Measurements from ENCODE around the gene DNAAF5. TPM values are rescaled to one million over a fixed set of nuclear protein-coding genes. Genes with fewer than 3 reads are reported as not detected.

Gene DNAAF5
- total RNA-seq, 2 experiments from 2014 or later: 36.4 to 36.8 TPM

GRCh38 chr7:682810-683209 is 43.7 kb upstream of the DNAAF5 start:
- no peak for DNase-seq
- H3K36me3 Mint-ChIP-seq (ENCODE audit: low read depth): peaks cover 49% of the 10 kb centered on the region
- no peaks in the 10 kb centered on the region for H3K4me1 Mint-ChIP-seq (ENCODE audit: low read depth)
- ChIA-PET CTCF (no interaction called here), POLR2A (interaction anchor here (0.8 kb wide), 1 partner anchor 36 kb away, joined by 3 read pairs; no protein-coding TSS in a partner anchor)
- H3K9me3 Mint-ChIP-seq: peaks cover 23% of the 10 kb centered on the region
- no peak overlapping the region for H3K27ac Mint-ChIP-seq
- ATAC-seq: no peak
- no peaks in the 10 kb centered on the region for H3K27me3 Mint-ChIP-seq
- TF ChIP-seq CTCF (IDR thresholded peaks at IDR 0.05): no peak
- intact Hi-C loops (cut with micrococcal nuclease): no loop called here
- H3K4me3 Mint-ChIP-seq: no peak overlapping the region

GRCh38 chr7:683526-684205 is 42.8 kb upstream of the DNAAF5 start:
- ChIA-PET CTCF (no interaction called here), POLR2A (no interaction called here)
- Mint-ChIP-seq H3K4me1 (ENCODE audit: low read depth) (no peaks in the 10 kb centered on the region), H3K4me3 (no peak overlapping the region), H3K27me3 (no peaks in the 10 kb centered on the region), H3K9me3 (peaks cover 27% of the 10 kb centered on the region), H3K27ac (no peak overlapping the region), H3K36me3 (ENCODE audit: low read depth) (peaks cover 50% of the 10 kb centered on the region)
- no peak for TF ChIP-seq CTCF (IDR thresholded peaks at IDR 0.05)
- DNase-seq: no peak
- ATAC-seq: no peak
- intact Hi-C loops (cut with micrococcal nuclease): no loop called here

GRCh38 chr7:684416-684815 is 42.1 kb upstream of the DNAAF5 start:
- POLR2A ChIA-PET: no interaction called here
- no peaks in the 10 kb centered on the region for H3K4me1 Mint-ChIP-seq (ENCODE audit: low read depth)

GRCh38 chr7:685540-685939 is 41.0 kb upstream of the DNAAF5 start:
- no peak for TF ChIP-seq CTCF (IDR thresholded peaks at IDR 0.05)
- DNase-seq (no peak), ATAC-seq (no peak)
- Mint-ChIP-seq H3K27ac (no peak overlapping the region), H3K4me3 (no peak overlapping the region), H3K9me3 (peaks cover 33% of the 10 kb centered on the region), H3K4me1 (ENCODE audit: low read depth) (no peaks in the 10 kb centered on the region), H3K36me3 (ENCODE audit: low read depth) (peaks cover 47% of the 10 kb centered on the region), H3K27me3 (no peaks in the 10 kb centered on the region)
- intact Hi-C loops (cut with micrococcal nuclease): no loop called here
- ChIA-PET POLR2A (no interaction called here), CTCF (interaction anchor here (0.9 kb wide), 1 partner anchor 421 kb away, joined by 3 read pairs; no protein-coding TSS in a partner anchor)

More at GRCh38 chr7:684416-684815, 42.1 kb upstream of the DNAAF5 start:
- Mint-ChIP-seq H3K27me3 (no peaks in the 10 kb centered on the region), H3K27ac (no peak overlapping the region), H3K36me3 (ENCODE audit: low read depth) (peaks cover 48% of the 10 kb centered on the region), H3K4me3 (no peak overlapping the region), H3K9me3 (peaks cover 30% of the 10 kb centered on the region)
- ATAC-seq: no peak
- TF ChIP-seq CTCF (IDR thresholded peaks at IDR 0.05): no peak
- intact Hi-C loops (cut with micrococcal nuclease): no loop called here
- DNase-seq: no peak
- CTCF ChIA-PET: no interaction called here

- Mint-ChIP-seq H3K27ac (no peak overlapping the region), H3K4me3 (no peak overlapping the region), H3K9me3 (peaks cover 23% of the 10 kb centered on the region), H3K36me3 (ENCODE audit: low read depth) (peaks cover 55% of the 10 kb centered on the region), H3K4me1 (ENCODE audit: low read depth) (no peaks in the 10 kb centered on the region), H3K27me3 (no peaks in the 10 kb centered on the region)
- ChIA-PET CTCF (no interaction called here), POLR2A (no interaction called here)
- ATAC-seq (no peak), DNase-seq (no peak)
- intact Hi-C loops (cut with micrococcal nuclease): no loop called here
- no peak for TF ChIP-seq CTCF (IDR thresholded peaks at IDR 0.05)
These were observed 35.8 kb upstream of the DNAAF5 start for GRCh38 chr7:690478-691360.

Measured in activated CD8-positive, alpha-beta T cell treated with anti-CD3 and anti-CD28 coated beads for 36 hours (primary cell).